ENCODE results near the gene ZNRF1.

The ZNRF1 gene

GRCh38 chr16:75027520-75028300, 28.9 kb downstream of the ZNRF1 start:
- no peak for DNase-seq

GRCh38 chr16:75028544-75029135, 29.8 kb downstream of the ZNRF1 start:
- no peak for DNase-seq

GRCh38 chr16:75029854-75030253, 31.0 kb downstream of the ZNRF1 start:
- DNase-seq = no peak

GRCh38 chr16:75032655-75033054, 33.8 kb downstream of the ZNRF1 start:
- no peak for DNase-seq

GRCh38 chr16:75035410-75035968, 36.7 kb downstream of the ZNRF1 start:
- no peak for DNase-seq

GRCh38 chr16:75038036-75038858, 39.4 kb downstream of the ZNRF1 start:
- no peak for DNase-seq

GRCh38 chr16:75039941-75040340, 41.1 kb downstream of the ZNRF1 start:
- no peak for DNase-seq

GRCh38 chr16:75042426-75043174, 43.8 kb downstream of the ZNRF1 start:
- no peak for DNase-seq

GRCh38 chr16:75043175-75043895, 44.5 kb downstream of the ZNRF1 start:
- DNase-seq = no peak

GRCh38 chr16:75044800-75045361, 46.1 kb downstream of the ZNRF1 start:
- DNase-seq = no peak

- DNase-seq = no peak
Measured at GRCh38 chr16:75045424-75045823, 46.6 kb downstream of the ZNRF1 start.

- no peak for DNase-seq
Measured at GRCh38 chr16:75048054-75048453, 49.2 kb downstream of the ZNRF1 start.

- DNase-seq = no peak
Measured at GRCh38 chr16:75048530-75048929, 49.7 kb downstream of the ZNRF1 start.

GRCh38 chr16:75052481-75053202, 53.8 kb downstream of the ZNRF1 start:
- DNase-seq = no peak

GRCh38 chr16:75053791-75054555, 55.1 kb downstream of the ZNRF1 start:
- no peak for DNase-seq

- DNase-seq = no peak
Measured at GRCh38 chr16:75054556-75054947, 55.7 kb downstream of the ZNRF1 start.

GRCh38 chr16:75058806-75059205, 60.0 kb downstream of the ZNRF1 start:
- no peak for DNase-seq

- no peak for DNase-seq
Measured at GRCh38 chr16:75059411-75059810, 60.6 kb downstream of the ZNRF1 start.

GRCh38 chr16:75060723-75061122, 61.9 kb downstream of the ZNRF1 start:
- no peak for DNase-seq

GRCh38 chr16:75061669-75062068, 62.8 kb downstream of the ZNRF1 start:
- DNase-seq = no peak

Measured in activated CD4-positive, alpha-beta T cell treated with anti-CD3 and anti-CD28 coated beads, Interleukin-10, Interleukin-2, amounts not matched to agents 100 ng/mL and 50 ng/mL, durations not matched to agents 16 hours and 8 hours (primary cell).